Activated CD4-positive, alpha-beta T cell treated with anti-CD3 and anti-CD28 coated beads, Interleukin-2, Interleukin-4, amounts not matched to agents 100 ng/mL and 50 ng/mL, durations not matched to agents 16 hours and 8 hours (primary cell): ENCODE results near the gene SCARB1.

Experiments used
- DNase-seq: peaks from one replicate; pipeline ENCODE4 v3.0.0-alpha.2; 2020; ENCODE audit warnings: low spot score

The SCARB1 gene

GRCh38 chr12:124862768-124863415 is 772 bp downstream of the SCARB1 start:
- peak; percentile 23 for DNase-seq

- DNase-seq: peak; percentile 33
Observed at GRCh38 chr12:124861898-124862676, 1.6 kb downstream of the SCARB1 start.

- DNase-seq: no peak
Observed at GRCh38 chr12:124861492-124861891, 2.2 kb downstream of the SCARB1 start.

- DNase-seq: no peak
Observed at GRCh38 chr12:124857921-124858461, 5.7 kb downstream of the SCARB1 start.

- no peak for DNase-seq
Observed at GRCh38 chr12:124856842-124857178, 6.9 kb downstream of the SCARB1 start.

GRCh38 chr12:124856132-124856841 is 7.4 kb downstream of the SCARB1 start:
- no peak for DNase-seq

GRCh38 chr12:124855275-124855957 is 8.2 kb downstream of the SCARB1 start:
- no peak for DNase-seq

GRCh38 chr12:124854637-124855184 is 9.0 kb downstream of the SCARB1 start:
- no peak for DNase-seq

- DNase-seq: no peak
Observed at GRCh38 chr12:124853781-124854636, 9.7 kb downstream of the SCARB1 start.

GRCh38 chr12:124852911-124853427 is 10.7 kb downstream of the SCARB1 start:
- DNase-seq: no peak

- no peak for DNase-seq
Observed at GRCh38 chr12:124852329-124852831, 11.3 kb downstream of the SCARB1 start.

GRCh38 chr12:124851342-124851741 is 12.3 kb downstream of the SCARB1 start:
- no peak for DNase-seq

GRCh38 chr12:124849382-124849781 is 14.3 kb downstream of the SCARB1 start:
- DNase-seq: no peak

GRCh38 chr12:124848621-124849380 is 14.9 kb downstream of the SCARB1 start:
- DNase-seq: no peak

GRCh38 chr12:124847113-124848074 is 16.3 kb downstream of the SCARB1 start:
- no peak for DNase-seq

GRCh38 chr12:124844411-124845397 is 19.0 kb downstream of the SCARB1 start:
- DNase-seq: no peak

- no peak for DNase-seq
Observed at GRCh38 chr12:124842800-124843510, 20.7 kb downstream of the SCARB1 start.
